GM18520 (cell line): Measurements from ENCODE around the gene PTPN20.
"Not testable (repeated sequence)": the region's sequence is repeated elsewhere in the genome, so short reads cannot be mapped to it uniquely, and the experiment has no call there.

Experiments used
- ATAC-seq: cut with Tn5 transposase; IDR thresholded peaks from one replicate; pipeline ENCODE4 v1.9.1; 2021; ENCODE audit not compliant: unreplicated experiment

Gene PTPN20, protein sequence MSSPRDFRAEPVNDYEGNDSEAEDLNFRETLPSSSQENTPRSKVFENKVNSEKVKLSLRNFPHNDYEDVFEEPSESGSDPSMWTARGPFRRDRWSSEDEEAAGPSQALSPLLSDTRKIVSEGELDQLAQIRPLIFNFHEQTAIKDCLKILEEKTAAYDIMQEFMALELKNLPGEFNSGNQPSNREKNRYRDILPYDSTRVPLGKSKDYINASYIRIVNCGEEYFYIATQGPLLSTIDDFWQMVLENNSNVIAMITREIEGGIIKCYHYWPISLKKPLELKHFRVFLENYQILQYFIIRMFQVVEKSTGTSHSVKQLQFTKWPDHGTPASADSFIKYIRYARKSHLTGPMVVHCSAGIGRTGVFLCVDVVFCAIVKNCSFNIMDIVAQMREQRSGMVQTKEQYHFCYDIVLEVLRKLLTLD

DNA sequence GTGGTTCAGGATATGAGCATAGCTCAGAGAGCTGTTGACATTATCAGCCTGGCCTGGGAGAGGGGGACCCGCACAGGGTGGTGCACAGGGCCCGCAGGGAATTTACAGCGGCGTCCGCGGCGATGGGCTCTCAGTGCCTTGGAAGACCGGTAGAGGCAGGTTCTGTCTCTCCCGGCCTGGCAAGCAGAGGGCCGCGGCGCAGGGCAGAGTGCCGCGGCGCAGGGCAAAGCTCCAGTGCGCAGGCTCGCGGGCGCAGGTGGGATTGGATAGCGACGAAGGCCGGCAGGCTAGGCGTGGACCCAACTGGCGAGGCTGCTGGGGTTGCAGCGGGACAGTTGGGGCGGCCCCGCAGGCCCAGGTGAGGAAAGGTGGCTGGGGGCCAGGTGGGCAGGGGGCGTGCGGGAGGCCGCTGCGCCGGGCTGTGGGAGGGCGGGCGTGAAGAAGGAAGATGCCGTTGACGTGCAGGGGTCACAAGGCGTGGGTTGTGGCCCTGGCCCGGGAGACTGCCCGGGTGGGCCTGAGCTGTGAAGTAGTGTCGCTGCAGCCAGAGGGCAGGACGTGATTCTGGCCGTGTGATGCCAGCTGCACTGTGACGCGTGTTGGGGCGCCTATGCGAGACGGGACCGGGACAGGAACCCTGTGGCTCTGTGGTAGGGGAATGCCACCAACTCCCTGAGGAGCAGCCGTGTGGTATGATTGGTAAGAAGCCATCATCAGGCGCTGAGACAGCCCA, at the start of gene PTPN20:
Gene PTPN20, plus strand, starts transcription at position 285 of the 733 bp plus-strand sequence. CDS start 21,072 bp downstream, outside the sequence.
- ATAC-seq, result peak; percentile 37

DNA sequence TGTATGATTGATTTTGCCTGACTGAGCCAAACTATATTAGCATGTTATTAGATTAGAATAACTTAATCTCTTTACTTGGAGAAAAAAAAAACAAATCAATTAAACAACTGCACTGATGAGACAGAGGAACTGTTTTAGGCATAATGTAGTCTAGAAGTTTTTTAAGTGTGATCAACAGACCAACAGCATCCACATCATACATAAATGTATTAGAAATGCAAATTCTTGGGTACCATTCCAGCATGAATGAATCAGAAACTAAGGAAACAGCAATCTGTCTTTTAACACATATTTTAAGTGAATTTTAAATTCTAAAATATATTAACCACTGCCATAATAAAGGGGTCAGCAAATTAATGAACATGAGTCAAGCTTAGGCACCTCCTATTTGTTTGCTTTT, 41.5 kb upstream of the PTPN20 start:
- ATAC-seq, result not testable (repeated sequence)

DNA sequence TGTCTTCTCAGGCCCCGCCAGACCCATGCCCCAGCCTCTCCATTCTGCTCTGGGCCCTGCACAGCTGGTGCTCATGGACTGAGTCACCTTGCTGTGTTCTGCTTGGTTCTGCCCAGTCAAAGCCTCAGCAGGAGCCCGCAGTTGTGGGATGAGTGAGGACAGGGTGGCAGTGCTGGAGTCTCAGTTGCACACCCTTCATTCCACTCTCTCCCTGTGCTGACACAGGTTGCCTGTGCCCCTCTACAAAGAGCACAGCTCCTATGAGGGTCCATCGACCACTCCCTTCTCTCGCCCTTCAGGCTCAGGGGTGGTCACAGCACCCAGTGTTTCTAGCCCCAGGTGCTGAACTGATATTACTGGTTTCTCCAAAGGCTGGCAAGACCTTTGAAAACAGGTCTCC, 39.6 kb upstream of the PTPN20 start:
- ATAC-seq, result not testable (repeated sequence)

DNA sequence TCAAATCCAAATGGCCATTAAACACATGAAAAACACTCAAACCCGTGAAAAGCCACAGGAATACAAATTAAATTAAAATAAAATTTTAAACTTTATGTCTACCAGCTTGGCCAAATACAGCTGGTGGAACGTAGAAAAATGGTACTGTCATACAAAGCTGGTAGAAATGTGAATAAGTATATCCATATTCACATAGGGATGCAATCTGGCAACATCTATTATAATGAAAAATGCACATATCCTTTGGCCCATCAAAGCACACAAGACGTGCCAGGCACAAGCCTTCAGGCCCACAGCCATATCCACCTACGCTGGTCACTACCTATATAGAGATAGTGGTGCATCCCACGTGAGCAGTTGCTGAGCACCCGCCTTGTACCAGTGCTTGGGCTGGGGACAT, 35.9 kb upstream of the PTPN20 start:
- not testable (repeated sequence) for ATAC-seq

DNA sequence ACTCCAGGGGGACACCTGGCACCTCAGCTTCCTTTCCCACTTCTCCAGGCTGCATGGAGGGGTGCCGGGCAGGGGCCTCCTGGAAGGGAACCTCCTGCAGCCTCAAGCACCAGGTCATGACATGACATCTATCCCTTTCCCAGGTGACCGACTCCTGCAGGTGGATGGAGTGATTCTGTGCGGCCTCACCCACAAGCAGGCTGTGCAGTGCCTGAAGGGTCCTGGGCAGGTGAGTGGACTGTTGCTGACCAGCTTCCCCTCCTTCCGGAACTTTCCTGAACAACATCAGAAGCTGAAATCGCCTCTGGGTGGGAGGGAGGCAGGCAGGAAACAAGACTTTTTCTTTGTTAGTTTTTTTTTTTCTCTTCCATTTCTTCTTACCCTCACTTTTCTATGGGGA, 34.5 kb upstream of the PTPN20 start:
- ATAC-seq, result not testable (repeated sequence)

DNA sequence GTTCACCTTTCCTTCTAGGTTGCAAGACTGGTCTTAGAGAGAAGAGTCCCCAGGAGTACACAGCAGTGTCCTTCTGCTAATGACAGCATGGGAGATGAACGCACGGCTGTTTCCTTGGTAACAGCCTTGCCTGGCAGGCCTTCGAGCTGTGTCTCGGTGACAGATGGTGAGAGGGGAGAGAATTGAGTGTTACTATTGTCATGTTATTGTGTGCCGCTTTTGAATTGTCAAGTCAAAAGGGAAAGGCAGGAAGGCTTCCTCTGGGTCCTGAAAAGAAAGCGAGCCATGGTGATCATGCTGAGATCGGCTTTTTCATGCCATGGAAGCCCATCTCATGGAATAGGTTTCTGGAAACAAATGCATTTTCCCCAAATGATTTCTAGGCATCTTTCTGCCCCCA, 32.5 kb upstream of the PTPN20 start:
- ATAC-seq, result not testable (repeated sequence)

DNA sequence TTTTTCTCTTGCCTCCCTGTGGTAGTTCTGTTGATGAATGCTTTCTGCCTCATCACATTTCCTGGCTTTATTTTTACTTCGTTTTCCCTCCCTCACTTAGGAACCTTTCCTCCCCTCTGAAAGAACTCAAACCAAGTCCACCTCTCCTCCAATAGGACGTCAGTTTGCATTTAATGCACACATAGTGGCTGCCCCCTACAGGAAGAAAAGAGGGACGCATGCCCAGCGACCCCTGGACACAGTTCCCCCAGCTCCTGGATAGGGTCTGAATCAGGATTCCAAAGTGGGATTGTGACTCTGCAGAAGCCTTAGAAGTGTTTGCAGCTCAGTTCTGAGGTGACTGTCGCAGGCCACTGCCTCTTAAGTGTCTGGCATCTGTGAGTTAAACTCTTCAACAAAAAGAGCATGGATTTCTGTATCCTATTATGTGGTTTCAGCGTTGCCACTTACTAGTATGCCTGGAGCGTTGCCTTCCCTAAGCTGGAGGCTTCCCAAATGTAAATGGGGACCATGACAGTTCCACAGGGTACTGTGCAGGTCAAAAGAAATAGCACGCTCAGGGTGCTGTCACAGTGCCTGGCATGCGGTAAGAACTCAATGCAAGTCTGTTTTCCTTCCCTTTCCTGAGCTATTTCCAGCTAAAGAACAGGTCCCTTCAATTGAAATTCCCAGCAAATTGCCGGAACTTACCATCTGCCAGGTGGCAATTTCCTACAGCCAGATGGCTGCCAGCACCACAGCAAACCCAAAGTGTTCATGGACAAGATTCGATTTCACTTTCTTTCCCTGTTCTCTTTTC, 20.2 kb upstream of the PTPN20 start:
- not testable (repeated sequence) for ATAC-seq

DNA sequence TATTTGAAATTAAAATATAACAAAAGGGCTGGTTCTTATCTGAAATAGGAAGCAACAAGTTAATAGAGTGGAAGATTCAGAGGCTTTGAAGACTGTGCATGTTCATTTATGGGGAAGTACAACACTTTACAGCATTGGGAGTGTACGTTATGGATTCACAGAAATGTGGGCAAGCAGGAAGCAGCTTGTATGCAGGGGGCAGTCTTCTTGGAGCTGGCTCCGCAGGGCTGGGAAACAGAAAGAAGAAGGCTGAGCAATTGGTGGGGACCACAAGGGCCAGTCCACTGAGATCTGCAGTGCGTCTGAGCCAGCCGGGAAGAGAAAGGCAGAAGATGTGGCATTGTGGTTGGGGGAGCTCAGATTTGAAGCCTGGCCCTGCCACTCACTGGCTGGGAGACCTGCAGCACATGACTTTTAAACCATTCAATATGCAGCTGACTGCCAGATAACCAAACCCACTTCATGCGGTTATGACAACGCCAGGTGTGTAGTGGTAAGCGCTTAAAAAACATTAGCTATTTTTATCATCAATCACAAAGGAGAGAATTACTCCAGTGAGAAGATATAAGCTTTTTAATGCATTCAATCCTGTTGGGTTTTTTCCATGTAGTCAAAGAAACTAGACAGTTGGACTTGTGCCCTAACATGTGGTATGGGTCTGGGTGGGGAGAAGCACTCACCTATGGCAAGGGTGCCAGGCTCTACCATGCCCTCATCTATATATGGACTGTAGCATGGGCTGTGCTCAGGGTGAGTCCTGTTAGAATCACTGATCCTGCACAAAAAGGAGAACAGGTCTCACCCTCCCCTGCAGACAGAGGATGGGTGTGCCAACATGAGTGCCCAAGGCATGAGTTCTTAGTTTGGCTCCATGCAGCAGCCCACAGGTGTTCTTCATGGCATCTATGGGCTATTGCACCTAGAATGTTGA, 14.2 kb upstream of the PTPN20 start:
- not testable (repeated sequence) for ATAC-seq

DNA sequence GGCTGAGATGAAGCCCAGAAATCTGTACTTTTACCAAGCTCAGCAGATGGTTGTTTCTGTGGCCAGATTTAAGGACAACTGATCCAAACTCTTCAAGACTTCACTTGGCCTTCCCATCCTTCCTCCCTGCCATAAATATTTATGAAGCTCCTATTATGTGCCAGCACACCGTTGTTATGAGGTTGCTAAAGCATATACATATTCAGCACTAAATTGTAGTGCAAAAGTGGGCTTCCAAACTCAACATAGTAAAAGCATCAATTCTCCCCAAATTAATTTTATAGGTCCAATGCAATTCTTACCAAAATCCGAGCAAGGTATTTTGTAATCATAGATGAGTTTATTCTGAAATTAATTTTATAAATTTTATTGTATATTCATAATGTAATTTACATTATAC, 10.0 kb upstream of the PTPN20 start:
- not testable (repeated sequence) for ATAC-seq

DNA sequence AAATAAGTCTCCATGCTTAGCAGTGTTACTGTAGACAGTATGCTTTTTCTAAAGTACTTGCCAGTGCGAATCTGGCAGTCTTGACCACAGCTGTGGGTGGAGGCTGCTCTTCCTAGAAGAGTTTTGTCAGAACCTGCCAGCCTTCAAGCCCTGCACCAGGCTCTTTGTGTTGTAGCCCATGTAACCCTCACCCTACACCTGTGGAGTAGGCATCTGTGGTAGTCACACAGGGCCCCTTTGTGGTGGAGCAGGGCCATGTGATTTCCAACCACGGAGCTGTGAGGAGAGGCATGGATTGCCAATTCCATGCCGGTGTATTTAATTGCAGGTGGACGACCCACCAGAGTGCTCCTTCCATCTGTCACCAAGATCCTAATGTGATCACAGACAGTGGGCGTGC, 7.4 kb upstream of the PTPN20 start:
- not testable (repeated sequence) for ATAC-seq

DNA sequence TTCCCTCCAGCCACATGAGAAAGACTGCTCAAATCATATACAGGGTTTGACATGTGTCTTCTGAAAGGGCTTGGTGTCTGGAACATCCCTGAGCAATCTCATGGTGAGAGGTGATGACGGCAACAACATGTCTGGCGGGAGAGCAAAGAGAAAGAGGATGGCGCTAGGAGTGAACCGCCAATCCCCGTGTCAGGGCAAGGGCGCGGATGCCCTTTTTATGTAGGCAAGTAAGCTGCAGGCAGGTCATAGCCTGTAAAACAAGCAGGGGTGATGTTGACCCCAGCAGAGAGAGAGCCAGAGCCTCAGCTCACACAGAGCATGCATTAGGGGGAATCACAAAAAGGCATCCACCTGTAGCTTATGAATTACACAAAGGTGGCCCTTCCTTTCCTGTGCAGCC, 4.9 kb upstream of the PTPN20 start:
- ATAC-seq, result not testable (repeated sequence)

DNA sequence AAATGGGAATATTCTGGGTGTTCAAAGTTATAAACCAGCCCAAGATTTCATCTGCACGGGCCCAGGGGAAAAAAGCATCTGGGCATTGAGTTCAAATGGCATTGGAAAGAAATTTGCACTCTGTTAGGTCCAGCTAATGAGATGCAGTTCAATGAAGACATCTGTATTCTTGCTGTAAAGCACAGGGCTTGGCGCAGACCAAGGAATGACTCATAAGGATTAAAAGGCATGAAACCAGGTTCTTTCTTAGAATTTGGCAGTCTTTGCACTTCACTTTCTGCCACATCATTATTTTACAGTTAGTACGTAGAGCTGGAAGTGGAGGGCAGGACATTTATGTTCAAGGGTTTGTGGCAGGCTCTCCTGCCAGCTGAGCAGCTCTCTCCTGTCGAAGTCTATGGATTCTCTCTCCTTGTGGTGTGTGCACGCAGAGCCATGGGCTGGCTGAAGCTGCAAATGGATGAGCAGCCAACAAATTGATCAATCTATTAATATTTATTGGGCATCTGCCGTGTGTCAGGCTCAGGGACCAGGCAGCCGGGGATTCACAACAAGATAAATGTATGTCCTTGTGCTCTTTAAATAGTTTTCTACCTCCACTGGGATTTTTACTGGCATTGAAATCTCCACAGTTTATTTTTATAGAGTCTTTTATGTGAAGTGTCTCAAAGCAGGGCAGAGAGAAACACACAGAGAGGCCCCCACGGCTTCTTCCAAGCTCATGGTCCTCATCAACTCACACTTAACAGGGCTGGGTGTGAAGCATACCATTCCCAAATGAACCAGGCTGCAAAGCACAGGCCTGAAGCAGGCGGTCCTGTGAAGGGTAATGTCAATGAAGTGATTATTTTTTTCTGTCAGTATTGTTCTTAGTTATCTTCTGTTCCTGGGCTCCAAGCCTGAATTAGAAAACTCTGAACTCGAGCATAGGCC, 3.8 kb upstream of the PTPN20 start:
- ATAC-seq, result not testable (repeated sequence)

DNA sequence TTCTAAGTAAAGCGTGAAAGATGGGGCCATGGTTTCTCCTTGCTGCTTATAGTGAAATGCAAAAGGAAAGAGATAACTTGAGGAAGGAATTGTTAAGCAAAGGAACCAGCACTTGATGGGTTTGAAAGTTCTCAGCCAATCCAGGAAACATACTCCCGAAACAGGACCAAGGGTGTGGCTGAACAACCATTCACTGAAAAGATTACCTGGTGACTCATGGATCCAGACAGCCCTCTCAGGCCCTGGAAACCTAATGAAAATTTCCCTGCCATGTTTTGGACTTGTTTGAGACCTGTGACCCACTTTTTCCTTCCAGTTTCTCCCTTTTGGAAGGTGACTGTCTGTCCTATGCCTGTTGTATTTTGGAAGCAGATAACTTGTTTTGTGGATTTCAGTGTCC, 11.3 kb downstream of the PTPN20 start:
- ATAC-seq, result not testable (repeated sequence)

DNA sequence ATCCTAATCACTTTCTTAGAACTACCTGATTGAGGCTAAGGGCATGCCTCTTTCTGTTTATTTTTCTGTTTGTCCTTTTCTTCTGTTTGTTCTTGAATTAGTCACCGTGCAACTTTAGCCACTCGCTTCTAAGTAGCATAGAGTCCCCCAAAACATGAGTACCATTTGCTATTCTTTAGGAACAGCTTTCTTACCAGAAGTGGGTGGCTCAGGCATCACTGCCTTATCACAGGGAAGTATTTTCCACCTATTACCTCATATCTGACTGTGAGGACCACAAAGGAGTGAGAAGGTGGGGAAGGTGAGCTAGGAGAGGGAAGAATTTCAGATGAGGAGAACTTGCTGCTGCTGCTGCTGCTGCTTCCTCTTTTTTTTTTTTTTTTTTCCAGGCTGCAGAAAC, 13.9 kb downstream of the PTPN20 start:
- not testable (repeated sequence) for ATAC-seq

DNA sequence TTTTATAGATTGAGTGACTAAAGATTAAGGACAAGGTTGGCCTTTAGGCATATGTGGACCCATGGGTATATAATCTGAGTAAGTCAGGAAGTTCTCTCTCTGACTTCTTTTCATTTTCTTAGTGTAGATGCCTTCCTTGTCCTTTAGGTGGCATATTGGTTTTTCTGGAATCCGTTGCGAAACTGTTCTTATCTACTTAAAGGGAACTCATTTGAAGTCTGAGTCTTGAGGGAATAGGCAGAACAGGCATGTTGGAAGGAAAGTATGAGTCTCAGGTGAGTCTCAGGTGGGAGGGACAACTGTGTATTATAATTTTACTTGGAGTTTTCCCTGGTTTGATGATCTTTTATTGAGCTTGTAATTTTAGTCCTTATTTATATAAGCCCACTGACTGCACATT, 14.6 kb downstream of the PTPN20 start:
- ATAC-seq, result not testable (repeated sequence)

DNA sequence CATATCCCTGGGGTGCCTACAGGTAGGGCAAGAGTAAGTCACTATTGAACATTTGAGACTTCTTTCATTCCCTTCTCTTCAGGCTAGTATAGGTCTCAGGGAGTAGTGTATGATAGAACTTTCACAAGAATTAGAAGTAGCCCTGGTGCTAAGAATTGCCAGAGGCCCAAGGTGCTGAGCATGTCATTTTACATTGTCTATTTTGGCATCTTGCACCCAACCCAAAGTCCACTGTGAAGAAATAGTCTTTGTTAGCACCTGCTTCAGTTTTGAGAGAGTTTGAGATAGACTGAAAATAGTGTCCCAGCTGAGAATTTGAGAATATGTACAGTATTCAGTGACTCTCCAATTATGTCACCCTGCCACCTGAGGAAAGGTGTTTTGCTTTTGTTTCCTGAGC, 17.6 kb downstream of the PTPN20 start:
- ATAC-seq, result not testable (repeated sequence)

DNA sequence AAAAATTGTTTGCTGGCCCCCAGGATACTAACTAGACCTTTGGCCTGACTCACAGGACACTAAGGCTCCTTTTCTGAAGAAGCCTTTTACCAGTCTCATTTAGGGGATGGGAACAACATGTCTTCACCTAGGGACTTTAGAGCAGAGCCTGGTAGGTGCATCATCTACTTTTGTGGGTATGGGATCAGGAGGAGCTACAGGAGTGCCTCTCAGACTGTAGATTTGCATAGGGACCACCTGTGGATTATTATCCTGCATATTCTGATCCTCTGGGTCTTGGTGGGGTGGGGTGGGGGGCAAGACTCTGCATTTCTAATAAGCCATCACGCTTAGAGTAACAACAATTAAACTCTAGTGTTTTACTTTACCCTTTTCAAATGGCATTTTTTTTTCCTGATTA, 21.2 kb downstream of the PTPN20 start:
- ATAC-seq, result not testable (repeated sequence)

DNA sequence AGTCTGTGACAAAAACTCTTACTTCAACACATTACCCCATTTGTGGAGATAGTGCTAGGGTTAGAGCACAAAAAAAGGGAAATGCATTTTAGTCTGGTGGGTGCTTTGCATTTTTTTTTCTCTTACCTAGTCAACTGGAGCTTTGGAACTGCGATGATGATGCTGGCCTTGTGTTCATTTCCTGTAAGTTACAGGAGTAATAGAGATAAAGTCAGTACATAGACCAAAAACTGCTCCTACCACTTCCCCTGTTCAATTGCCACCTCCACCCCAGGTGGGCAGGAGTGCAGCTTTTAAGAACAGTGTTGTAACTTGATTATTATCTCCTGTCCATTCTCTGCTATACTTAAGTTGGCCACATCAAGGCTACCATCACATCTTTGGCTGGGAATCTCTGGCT, 29.9 kb downstream of the PTPN20 start:
- not testable (repeated sequence) for ATAC-seq
